SU-DHL-6 (cell line): ENCODE results near the gene PYGB.

ENCODE experiments used
- H2AFZ ChIP-seq: fragments of 200-600 bp; sonication (generic); 2 replicates; pipeline ENCODE4 v1.6.1; 2014; ENCODE audit warnings: low read depth, mild to moderate bottlenecking, moderate library complexity, mixed read lengths, antibody characterized with exemption, low read length; ENCODE audit not compliant: severe bottlenecking
- H3F3A ChIP-seq: fragments of 200-600 bp; shearing (Covaris generic); 2 replicates; pipeline ENCODE4 v1.6.0; 2016; ENCODE audit warnings: antibody characterized with exemption, mild to moderate bottlenecking; ENCODE audit not compliant: insufficient read depth
- H3K27ac ChIP-seq: fragments of 200-600 bp; sonication (generic); 2 replicates; pipeline ENCODE4 v1.5.1; 2016; ENCODE audit warnings: low read depth, mild to moderate bottlenecking, low read length, moderate library complexity, mixed read lengths
- H3K27me3 ChIP-seq: fragments of 200-600 bp; sonication (generic), shearing (Covaris generic); 2 replicates; pipeline ENCODE4 v1.6.0; 2014; ENCODE audit warnings: mild to moderate bottlenecking, low read length
- H3K36me3 ChIP-seq: fragments of 200-600 bp; sonication (generic); 2 replicates; pipeline ENCODE4 v1.6.1; 2014; ENCODE audit warnings: mild to moderate bottlenecking, low read length, mixed read lengths
- H3K4me2 ChIP-seq: fragments of 300-600, 200-600 bp; shearing (Covaris generic), sonication (generic); 2 replicates; pipeline ENCODE4 v1.6.0; 2014; ENCODE audit warnings: low read length, low read depth, mild to moderate bottlenecking; ENCODE audit not compliant: poor library complexity, severe bottlenecking
- H3K4me3 ChIP-seq: fragments of 200-600 bp; sonication (generic); 2 replicates; pipeline ENCODE4 v1.5.1; 2014; ENCODE audit warnings: antibody characterized with exemption, low read length, mild to moderate bottlenecking, mixed read lengths; ENCODE audit not compliant: insufficient read depth, poor library complexity, severe bottlenecking
- H3K79me2 ChIP-seq: fragments of 200-600 bp; sonication (generic); 2 replicates; pipeline ENCODE4 v1.6.1; 2014; ENCODE audit warnings: mild to moderate bottlenecking, low read length, moderate library complexity; ENCODE audit not compliant: insufficient read depth
- H3K9ac ChIP-seq: fragments of 200-600 bp; sonication (generic); 2 replicates; pipeline ENCODE4 v1.7.0; 2014; ENCODE audit warnings: mild to moderate bottlenecking, low read length
- H3K9me2 ChIP-seq: fragments of 200-600 bp; sonication (generic); replicated peaks from 2 replicates; pipeline ENCODE4 v1.6.1; 2014; ENCODE audit warnings: low read length; ENCODE audit not compliant: insufficient read depth
- H3K9me3 ChIP-seq: fragments of 200-600 bp; sonication (generic); 2 replicates; pipeline ENCODE4 v1.6.1; 2014; ENCODE audit warnings: low read length, mixed read lengths; ENCODE audit not compliant: insufficient read depth
- H4K20me1 ChIP-seq: fragments of 200-600 bp; sonication (generic); 2 replicates; pipeline ENCODE4 v1.6.1; 2014; ENCODE audit warnings: low read depth, mild to moderate bottlenecking, antibody characterized with exemption, low read length, moderate library complexity, mixed read lengths
- CTCF ChIP-seq: fragments of 200-600 bp; sonication (generic); IDR thresholded peaks from one replicate; pipeline ENCODE4 v1.5.1; 2017; ENCODE audit warnings: antibody characterized with exemption, mild to moderate bottlenecking, low read length, moderate library complexity; ENCODE audit not compliant: insufficient read depth, poor library complexity, severe bottlenecking
- EZH2phosphoT487 ChIP-seq: fragments of 200-600 bp; sonication (generic), shearing (Covaris generic); conservative IDR thresholded peaks from 2 replicates; pipeline ENCODE4 v1.6.1; 2018; ENCODE audit warnings: mild to moderate bottlenecking, antibody characterized with exemption, low read length, moderate library complexity, mixed read lengths

The PYGB gene

GRCh38 chr20:25277941-25278521 lies 30.1 kb downstream of the PYGB start:
- Histone ChIP-seq H4K20me1 (peaks cover 7% of the 10 kb centered on the region; the same call in 1 of the 2 replicates), H3F3A (no peaks in the 10 kb centered on the region), H3K79me2 (no peaks in the 10 kb centered on the region), H3K36me3 (no peaks in the 10 kb centered on the region), H3K9ac (no peak overlapping the region), H3K9me2 (no peaks in the 10 kb centered on the region), H3K4me2 (no peak overlapping the region), H2AFZ (no peak overlapping the region), H3K27me3 (no peaks in the 10 kb centered on the region), H3K4me3 (no peak overlapping the region), H3K9me3 (no peaks in the 10 kb centered on the region), H3K27ac (no peak overlapping the region)
- TF ChIP-seq CTCF: no peak

- H3K79me2 ChIP-seq: no peaks in the 10 kb centered on the region
- no peaks in the 10 kb centered on the region for H3F3A ChIP-seq
- no peak overlapping the region for H3K27ac ChIP-seq
- no peak overlapping the region for H2AFZ ChIP-seq
- TF ChIP-seq EZH2phosphoT487 (no peak), CTCF (no peak)
- no peak overlapping the region for H3K4me3 ChIP-seq
- no peak overlapping the region for H3K9ac ChIP-seq
- no peaks in the 10 kb centered on the region for H3K9me3 ChIP-seq
- H3K36me3 ChIP-seq: no peaks in the 10 kb centered on the region
- H3K27me3 ChIP-seq: no peaks in the 10 kb centered on the region
- peaks cover 7% of the 10 kb centered on the region; the same call in 1 of the 2 replicates for H4K20me1 ChIP-seq
- H3K4me2 ChIP-seq: no peak overlapping the region
- no peaks in the 10 kb centered on the region for H3K9me2 ChIP-seq
These were observed 30.9 kb downstream of the PYGB start for GRCh38 chr20:25278636-25279361.

- no peak overlapping the region for H3K4me3 ChIP-seq
- H3K36me3 ChIP-seq: no peaks in the 10 kb centered on the region
- no peaks in the 10 kb centered on the region for H3K27me3 ChIP-seq
- TF ChIP-seq CTCF (no peak), EZH2phosphoT487 (no peak)
- H3K9ac ChIP-seq: no peak overlapping the region
- no peak overlapping the region for H2AFZ ChIP-seq
- H3K79me2 ChIP-seq: no peaks in the 10 kb centered on the region
- H3K9me3 ChIP-seq: no peaks in the 10 kb centered on the region
- H3K27ac ChIP-seq: no peak overlapping the region
- peaks cover 7% of the 10 kb centered on the region; the same call in 1 of the 2 replicates for H4K20me1 ChIP-seq
- H3K4me2 ChIP-seq: no peak overlapping the region
- H3K9me2 ChIP-seq: no peaks in the 10 kb centered on the region
- H3F3A ChIP-seq: no peaks in the 10 kb centered on the region
These were observed 31.5 kb downstream of the PYGB start for GRCh38 chr20:25279403-25279802.
